SHP77 (cell line): ENCODE results near the gene TMEM242.
"Not testable (repeated sequence)": the region's sequence is repeated elsewhere in the genome, so short reads cannot be mapped to it uniquely, and the experiment has no call there.

ENCODE experiments used
- DNase-seq, 2 experiments: peaks; one replicate each; lab custom pipeline; 2025; lab: John Stamatoyannopoulos, UW

Gene TMEM242

GRCh38 chr6:157323255-157323965, at the start of gene TMEM242:
Gene TMEM242 (minus strand): TSS chr6:157323519. CDS start chr6:157323499, 20 bp downstream.
- DNase-seq: no peak

GRCh38 chr6:157372501-157373280, 49.4 kb upstream of the TMEM242 start:
- DNase-seq: no peak

- no peak for DNase-seq
Observed at GRCh38 chr6:157370755-157371154, 47.4 kb upstream of the TMEM242 start.

GRCh38 chr6:157368359-157369049, 45.2 kb upstream of the TMEM242 start:
- DNase-seq: no peak

- no peak for DNase-seq
Observed at GRCh38 chr6:157366648-157367047, 43.3 kb upstream of the TMEM242 start.

GRCh38 chr6:157364705-157365104, 41.4 kb upstream of the TMEM242 start:
- no peak for DNase-seq

GRCh38 chr6:157361886-157362285, 38.6 kb upstream of the TMEM242 start:
- DNase-seq: no peak

- no peak for DNase-seq
Observed at GRCh38 chr6:157358287-157358686, 35.0 kb upstream of the TMEM242 start.

GRCh38 chr6:157346373-157346772, 23.1 kb upstream of the TMEM242 start:
- DNase-seq: no peak

- no peak for DNase-seq
Observed at GRCh38 chr6:157343732-157344131, 20.4 kb upstream of the TMEM242 start.

GRCh38 chr6:157339432-157339831, 16.1 kb upstream of the TMEM242 start:
- no peak for DNase-seq

- DNase-seq: no peak
Observed at GRCh38 chr6:157337751-157338150, 14.4 kb upstream of the TMEM242 start.

GRCh38 chr6:157337276-157337675, 14.0 kb upstream of the TMEM242 start:
- not testable (repeated sequence) for DNase-seq

- DNase-seq: peak in 1 of 2 experiments; percentile 18
Observed at GRCh38 chr6:157335829-157336228, 12.5 kb upstream of the TMEM242 start.

- no peak for DNase-seq
Observed at GRCh38 chr6:157333956-157334355, 10.6 kb upstream of the TMEM242 start.

GRCh38 chr6:157333537-157333936, 10.2 kb upstream of the TMEM242 start:
- no peak for DNase-seq

- DNase-seq: no peak
Observed at GRCh38 chr6:157332813-157333212, 9.5 kb upstream of the TMEM242 start.

GRCh38 chr6:157330831-157331230, 7.5 kb upstream of the TMEM242 start:
- DNase-seq: no peak

GRCh38 chr6:157329829-157330228, 6.5 kb upstream of the TMEM242 start:
- no peak for DNase-seq

GRCh38 chr6:157328108-157328692, 4.9 kb upstream of the TMEM242 start:
- DNase-seq: no peak

GRCh38 chr6:157326979-157327378, 3.7 kb upstream of the TMEM242 start:
- DNase-seq: no peak

- DNase-seq: no peak
Observed at GRCh38 chr6:157325069-157325805, 1.9 kb upstream of the TMEM242 start.
